HG03103 (cell line): ENCODE results near the gene AGMAT.
"Not testable (repeated sequence)": the region's sequence is repeated elsewhere in the genome, so short reads cannot be mapped to it uniquely, and the experiment has no call there.

Experiments
- ATAC-seq: cut with Tn5 transposase; IDR thresholded peaks from one replicate; pipeline ENCODE4 v1.9.1; 2021; ENCODE audit warnings: low read depth; ENCODE audit not compliant: unreplicated experiment

Gene AGMAT

DNA sequence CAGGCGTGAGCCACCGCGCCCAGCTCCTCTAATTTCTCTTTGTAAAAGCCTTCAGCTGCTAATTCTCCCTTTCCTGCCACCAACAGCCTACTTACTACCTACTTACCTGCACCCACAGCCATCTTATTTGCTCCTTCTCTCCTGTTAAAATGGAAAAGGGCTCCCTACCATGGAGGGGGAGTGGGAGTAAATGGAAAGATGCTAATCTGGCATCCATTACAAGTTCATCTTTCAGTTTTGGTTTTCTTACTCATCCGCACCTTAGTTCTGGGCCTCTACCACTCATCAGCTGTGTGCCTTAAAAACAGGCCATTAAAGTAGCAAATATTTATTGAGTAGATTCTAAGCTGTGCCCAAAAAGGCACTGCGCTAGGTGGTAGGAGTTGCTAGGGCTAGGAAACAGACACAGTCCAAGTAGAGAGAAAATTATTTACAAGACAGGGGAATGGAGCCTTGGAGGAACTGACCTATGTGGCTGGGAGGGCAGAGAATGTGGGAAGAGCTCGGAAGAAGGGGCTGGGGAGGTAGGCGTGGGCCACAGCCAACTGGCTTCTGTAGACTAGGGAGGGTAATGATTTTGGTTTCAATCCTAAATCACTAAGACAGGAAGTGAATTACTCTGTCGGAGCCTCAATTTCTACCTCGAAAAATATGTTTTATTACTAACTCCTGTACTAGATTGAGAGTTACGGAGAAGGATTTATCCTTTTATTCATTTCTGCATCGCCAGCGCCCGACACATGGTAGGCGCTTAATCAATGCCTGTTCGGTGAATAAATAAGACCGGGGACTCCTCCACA is 31.7 kb upstream of the AGMAT start:
- ATAC-seq = peak; percentile 3

DNA sequence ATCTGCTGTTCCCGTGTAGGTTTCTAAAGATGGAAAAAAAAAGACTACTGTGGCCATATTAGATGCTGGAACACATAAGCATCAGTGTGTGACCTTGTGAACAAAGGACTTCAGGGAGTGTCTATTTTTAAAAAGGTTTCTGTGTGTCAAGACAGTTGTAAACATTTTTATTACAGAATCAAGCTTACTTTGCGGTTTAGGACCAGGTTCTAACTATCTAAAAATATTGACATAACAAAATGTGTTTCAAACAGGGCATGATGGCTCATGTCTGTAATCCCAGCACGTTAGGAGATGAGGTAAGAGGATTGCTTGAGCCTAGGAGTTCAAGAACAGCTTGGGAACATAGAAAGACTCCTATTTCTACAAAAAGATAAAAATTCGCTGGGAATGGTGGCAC is 25.3 kb upstream of the AGMAT start:
- no peak for ATAC-seq

DNA sequence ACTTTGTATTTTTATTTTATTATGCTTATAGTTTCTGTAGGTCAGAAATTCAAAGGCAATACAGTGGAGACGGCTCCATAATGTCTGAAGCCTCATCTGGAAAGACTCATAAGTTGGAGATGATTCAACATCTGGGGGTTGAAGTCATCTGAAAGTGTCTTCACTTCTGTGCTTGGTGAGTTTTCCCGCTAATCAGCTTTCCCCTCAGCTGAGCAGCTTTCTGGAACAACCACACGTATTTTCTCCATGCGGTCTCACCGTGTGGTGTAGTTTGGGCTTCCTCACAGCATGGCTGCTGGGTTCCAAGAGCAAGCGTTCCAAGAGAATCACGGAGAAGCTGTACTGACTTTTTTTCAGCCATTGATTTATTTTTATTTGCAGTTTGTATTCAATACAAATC is 24.8 kb upstream of the AGMAT start:
- no peak for ATAC-seq

GRCh38 chr1:15605398-15606383 is 20.8 kb upstream of the AGMAT start:
- ATAC-seq = no peak

DNA sequence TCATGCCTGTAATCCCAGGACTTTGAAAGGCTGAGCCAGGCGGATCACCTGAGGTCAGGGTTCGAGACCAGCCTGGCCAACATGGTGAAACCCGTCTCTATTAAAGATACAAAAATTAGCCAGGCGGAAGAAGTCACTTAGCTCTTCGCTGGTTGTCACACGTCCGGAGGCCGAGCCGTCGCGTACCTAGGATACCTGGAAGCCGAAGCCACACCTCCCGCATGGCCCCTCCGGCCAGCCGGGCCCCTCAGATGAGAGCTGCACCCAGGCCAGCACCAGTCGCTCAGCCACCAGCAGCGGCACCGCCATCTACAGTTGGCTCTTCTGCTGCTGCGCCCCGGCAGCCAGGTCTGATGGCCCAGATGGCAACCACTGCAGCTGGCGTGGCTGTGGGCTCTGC is 19.5 kb upstream of the AGMAT start:
- ATAC-seq = not testable (repeated sequence)

DNA sequence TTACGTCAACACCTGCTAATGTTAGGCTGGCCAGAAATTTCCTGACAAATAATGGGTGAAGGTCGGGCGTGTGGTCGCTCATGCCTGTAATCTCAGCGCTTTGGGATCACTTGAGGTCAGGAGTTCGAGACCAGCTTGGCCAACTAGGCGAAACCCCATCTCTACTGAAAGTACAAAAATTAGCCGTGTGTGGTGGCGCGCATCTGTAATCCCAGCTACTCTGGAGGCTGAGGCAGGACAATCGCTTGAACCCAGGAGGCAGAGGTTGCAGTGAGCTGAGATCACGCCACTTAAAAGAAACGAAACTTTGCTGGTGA is 19.1 kb upstream of the AGMAT start:
- ATAC-seq = not testable (repeated sequence)

DNA sequence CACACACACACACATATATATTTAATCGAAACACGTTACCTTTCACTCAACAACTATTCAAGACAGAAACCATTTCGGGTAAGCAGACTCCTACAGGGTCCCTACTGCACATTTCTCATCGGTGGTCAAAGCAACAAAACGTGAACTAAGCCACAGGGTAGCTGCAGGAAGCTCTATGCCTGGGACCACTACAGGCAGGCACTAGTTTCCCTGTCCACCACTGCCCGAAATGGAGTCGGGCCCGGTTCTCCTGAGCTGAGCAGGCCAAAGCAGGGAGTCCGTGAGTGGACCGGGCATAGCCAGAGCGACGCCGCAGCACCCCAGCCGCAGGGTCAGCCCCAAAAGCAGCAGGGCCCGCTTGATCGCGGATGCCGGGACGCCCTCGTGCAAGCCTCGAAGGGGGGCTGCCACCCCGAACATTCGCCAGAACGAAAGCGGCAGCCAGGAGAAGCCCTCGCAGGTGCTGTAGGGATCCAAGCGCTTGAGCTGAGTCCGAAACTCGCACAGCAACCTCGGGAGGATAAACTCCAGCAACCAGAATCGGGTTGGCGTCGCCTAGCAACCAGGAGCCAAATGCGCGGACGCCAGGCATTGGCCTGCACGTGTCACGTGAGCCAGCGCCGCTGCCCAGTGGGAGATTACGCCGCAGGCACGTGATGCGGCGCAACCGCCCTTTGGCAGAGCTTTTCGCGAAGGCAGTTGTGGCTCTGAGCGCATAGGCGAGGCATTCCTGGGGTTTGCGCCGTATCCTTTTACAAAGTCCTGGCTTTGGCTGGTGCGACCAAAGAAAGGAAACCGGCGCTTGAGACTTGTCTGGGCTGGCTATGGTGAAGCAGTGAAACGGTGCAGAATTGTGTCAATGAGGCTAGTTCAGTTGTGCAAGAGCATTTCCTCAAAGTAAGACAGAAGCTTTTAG is 18.5 kb upstream of the AGMAT start:
- ATAC-seq = peak; percentile 87

DNA sequence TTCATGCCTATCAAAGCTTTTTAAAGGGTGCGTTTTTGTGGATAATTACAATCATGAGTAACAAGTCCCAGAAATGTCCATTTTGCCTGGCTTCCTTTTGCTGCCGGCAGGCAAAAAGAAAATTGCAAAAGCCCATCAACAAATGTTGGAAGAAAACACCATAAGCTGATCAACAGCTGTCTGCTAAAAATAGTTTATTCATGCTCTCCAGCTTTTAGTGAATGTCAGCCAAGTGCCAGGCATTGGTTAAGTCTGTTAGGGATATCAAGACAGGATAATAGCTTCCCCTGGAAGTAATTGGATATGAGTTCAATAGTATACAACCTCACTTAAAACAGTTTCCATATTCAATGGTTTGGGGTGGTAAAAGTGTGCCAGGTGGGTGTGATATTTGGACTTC is 13.6 kb upstream of the AGMAT start:
- no peak for ATAC-seq

DNA sequence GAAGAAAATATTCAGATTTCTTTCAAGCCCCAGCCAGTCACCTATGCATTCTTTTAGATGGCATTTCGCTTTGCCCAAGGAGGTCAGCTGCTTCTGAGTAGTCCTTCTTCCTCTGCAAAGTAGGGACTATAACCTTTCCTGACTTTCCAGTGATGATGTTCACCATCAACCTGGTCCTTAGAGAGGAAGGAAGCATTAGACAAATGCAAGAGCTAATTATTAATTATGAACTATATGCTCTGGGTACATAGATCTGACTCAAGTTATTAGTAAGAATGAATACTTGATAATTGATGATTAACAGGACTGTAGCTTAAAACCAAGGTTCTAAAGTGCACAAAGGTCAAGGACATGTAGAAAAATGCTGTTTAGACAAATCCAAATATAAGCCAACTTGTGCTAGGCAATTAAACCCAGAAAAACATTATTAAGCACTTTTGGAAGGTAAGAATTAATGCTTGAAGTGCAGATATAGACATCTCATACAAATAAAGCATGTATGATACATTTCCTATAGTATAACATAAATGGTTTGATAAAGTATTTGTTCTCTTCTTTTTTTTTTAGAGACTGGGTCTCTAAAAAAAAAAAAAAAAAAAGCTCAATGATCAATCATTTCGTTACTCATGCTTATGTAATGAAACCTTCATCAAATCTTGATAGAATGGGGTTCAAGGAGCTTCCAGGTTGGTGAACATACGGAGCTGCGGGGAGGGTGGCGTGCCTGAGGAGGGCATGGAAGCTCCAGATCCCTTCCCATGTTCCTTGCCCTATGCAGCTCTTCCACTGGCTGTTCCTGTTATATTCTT is 11.2 kb upstream of the AGMAT start:
- ATAC-seq = no peak

GRCh38 chr1:15592285-15592684 is 7.4 kb upstream of the AGMAT start:
- ATAC-seq = no peak

GRCh38 chr1:15583016-15583706 is 1.7 kb downstream of the AGMAT start:
- no peak for ATAC-seq

DNA sequence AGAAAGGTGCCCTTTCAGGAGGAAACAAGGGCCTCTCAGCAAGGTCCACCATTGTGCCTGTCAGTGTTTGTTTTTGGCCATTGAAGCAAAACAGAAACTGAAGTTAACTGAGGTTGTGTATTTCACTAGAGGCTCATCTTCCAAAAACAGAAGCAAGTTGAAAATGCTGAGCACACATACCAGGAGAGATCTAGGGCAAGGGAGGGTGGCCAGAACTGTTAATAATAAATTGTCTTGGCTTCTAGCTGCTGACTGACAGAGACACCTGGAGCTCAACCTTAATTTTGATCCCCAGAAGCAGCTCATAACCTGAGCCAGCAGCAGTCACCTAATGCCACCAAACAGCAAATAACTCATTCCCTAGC is 5.2 kb downstream of the AGMAT start:
- ATAC-seq = no peak

- ATAC-seq = no peak
These were observed 5.7 kb downstream of the AGMAT start for GRCh38 chr1:15578921-15579682.

GRCh38 chr1:15577691-15578090 is 7.2 kb downstream of the AGMAT start:
- ATAC-seq = no peak

- no peak for ATAC-seq
These were observed 9.2 kb downstream of the AGMAT start for GRCh38 chr1:15575549-15576150.

- no peak for ATAC-seq
These were observed 10.1 kb downstream of the AGMAT start for GRCh38 chr1:15574741-15575140.

DNA sequence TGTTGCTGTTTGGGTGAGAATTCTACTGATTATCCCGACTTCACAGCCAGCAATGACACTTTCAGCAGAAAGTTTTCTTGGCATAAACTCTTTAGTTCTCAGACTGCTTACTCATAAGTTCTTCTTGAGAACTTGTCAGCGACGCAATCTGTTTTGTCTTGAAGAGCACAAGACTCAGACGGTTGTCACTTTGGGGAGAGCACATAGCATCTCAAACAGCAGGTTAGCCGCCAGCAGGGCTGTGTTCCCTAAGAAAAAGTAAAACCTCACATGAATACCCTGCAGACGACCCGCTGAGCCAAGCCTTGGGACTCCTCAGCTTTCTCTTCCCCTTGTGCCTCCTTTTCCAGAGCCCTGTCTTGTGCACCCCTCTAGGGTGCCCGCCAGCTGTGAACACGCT is 11.4 kb downstream of the AGMAT start:
- no peak for ATAC-seq

DNA sequence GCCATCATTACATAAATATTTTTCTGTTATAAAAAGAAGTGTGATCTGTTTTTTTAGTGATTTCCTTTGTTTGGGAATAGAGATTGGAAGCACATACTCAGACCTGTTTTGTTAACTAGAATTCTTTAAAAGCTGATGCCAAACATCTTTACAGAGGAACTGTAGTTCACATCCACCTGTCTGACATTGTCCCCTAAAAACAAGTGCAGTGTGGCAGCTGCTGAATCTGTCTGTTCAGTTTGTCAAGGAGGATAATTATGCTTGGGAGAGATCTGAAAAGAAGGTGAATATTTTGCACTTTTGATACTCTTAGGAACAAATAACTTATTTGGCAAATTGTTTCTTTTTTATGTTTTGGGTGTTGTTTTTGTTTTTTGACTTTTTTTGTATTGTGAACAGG is 13.6 kb downstream of the AGMAT start:
- no peak for ATAC-seq
